NCI-H2107 treated with DMSO at 0.1 percent for 48 hours (cell line): ENCODE data around the gene SKA1.
A peak's percentile ranks its signal among the peaks of the same experiment; 100 is the strongest.
"Not testable (repeated sequence)": the region's sequence is repeated elsewhere in the genome, so short reads cannot be mapped to it uniquely, and the experiment has no call there.

Experiments used
- DNase-seq: peaks from one replicate; lab custom pipeline; 2025; ENCODE audit not compliant: unreplicated experiment; lab: John Stamatoyannopoulos, UW

The SKA1 gene

DNA sequence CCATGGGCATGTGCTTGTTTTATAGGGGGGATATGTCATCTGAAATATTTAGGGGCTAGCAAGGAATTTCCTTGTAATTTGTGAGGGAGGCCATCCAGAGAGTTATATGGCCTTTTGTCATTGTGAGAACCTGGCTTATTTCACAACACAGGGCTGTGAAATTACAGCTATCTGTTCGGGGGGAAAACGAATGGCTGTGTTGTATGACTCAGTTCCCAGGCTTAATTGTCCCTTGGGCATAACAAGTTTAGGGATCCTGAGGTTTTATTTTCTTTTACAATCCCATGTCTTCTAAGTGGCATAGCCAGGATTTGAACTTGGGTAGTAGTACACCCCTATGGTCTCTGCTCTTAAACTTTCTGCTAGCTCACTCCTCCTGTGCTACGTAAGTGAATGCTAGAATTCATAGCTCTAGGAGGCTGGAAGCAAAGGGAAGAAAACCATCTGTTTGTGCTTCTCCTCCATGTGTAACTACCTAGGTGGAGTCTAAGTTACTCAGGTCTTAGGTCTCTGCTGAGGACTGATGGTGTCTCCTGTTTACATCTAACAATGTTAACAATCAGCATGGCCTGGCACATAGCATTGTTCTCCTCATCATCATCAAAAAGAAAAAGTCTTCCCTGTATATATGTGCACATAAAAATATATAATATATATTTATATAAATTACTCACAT lies 53.8 kb downstream of the SKA1 start:
- no peak for DNase-seq

DNA sequence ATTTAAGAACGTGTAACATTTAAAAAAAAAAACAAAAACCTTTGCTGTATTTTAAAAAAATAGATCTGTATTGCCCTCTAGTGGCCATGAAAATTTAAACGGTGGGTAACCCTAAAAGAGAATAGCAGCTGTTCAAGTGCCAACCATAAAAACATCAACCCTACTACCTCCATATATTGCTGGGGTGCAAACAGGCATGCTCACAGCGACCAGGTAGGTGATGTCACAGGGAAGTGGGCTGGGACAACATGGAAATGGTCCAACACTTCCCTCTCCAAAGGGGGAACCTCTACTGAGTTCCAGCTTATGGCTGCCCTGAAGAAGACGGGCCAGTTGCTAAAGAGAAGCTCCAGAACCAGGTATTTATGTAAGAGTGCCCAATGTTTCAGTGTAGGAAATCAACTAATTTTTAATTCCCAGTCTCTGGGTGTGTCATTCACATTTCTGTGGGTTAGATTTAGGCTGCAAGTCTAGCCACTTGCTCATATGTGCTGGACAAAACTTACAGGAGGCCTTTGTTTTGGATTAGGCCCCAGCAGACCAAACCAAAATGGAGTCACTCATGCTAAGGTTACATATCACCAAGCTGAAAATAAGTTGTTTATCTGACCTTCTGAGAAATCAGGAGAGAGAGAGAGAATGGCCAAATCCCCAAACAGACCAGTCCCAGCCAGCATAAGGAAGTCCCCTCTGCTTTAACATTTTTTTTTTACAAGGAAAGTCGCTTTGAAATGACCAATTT lies 54.5 kb downstream of the SKA1 start:
- DNase-seq = peak; percentile 66

GRCh38 chr18:50432915-50433314 lies 58.1 kb downstream of the SKA1 start:
- DNase-seq = no peak

DNA sequence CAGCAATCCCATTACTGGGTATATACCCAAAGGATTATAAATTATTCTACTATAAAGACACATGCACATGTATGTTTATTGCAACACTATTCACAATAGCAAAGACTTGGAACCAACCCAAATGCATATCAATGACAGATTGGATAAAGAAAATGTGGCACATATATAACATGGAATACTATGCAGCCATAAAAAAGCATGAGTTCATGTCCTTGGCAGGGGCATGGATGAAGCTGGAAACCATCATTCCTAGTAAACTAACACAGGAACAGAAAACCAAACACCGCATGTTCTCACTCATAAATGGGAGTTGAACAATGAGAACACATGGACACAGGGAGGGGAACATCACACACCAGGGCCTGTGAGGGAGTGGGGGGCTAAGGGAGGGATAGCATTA lies 61.9 kb downstream of the SKA1 start:
- not testable (repeated sequence) for DNase-seq

DNA sequence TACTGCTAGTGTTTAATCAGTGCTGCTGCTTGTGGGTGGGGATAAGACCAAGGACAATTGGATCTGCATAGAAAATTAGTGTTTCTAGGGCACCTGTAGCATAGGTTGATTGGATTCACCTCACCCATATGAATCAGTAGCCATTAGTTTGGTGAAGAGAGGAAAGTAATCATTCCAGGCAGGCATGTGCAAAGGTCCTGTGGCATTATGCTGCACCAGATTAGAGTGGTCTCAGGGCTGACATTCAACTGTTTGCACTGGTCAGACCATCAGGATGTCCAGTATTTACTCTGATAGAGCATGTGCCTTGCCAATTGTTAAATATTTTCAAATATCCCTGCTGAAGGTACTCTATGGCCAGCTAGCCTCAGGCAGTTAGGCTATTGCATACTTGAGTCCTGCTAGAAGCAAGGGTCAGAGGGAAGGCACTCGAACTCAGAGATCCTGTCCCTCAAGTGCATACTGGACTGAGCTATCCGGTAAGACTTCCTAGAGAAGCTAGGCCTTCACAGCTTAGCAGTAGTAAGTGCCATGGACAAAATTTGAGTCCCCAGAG lies 64.7 kb downstream of the SKA1 start:
- DNase-seq = no peak

DNA sequence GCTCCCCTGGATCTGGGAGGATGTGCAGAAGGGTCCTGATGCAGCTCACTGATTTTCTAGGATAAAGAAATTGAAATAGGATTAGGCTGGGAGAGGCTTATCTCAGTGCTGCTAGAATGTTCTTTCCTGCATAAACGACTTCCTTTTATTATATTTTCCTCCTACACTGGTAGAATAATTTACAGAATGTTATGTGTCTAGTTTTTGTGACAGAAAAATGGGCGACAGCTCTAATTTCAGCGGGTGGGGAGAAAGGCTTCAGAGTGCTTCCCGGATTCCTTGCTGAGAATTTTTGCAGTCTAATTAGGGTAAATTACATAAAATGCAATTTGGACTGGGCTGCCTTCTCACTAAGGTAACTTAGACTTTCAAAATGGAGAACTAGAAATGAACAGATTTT lies 66.2 kb downstream of the SKA1 start:
- no peak for DNase-seq

- peak; percentile 86 for DNase-seq
Measured at GRCh38 chr18:50441501-50441900, 66.7 kb downstream of the SKA1 start.
